ENCODE results near the gene SCYGR1.
"Not testable (repeated sequence)": the region's sequence is repeated elsewhere in the genome, so short reads cannot be mapped to it uniquely, and the experiment has no call there.

The SCYGR1 gene

GRCh38 chr2:227402321-227402720 lies 14.6 kb upstream of the SCYGR1 start:
- no peak for DNase-seq

- DNase-seq = no peak
Observed at GRCh38 chr2:227401550-227401949, 13.8 kb upstream of the SCYGR1 start.

- no peak for DNase-seq
Observed at GRCh38 chr2:227398684-227399670, 11.2 kb upstream of the SCYGR1 start.

- no peak for DNase-seq
Observed at GRCh38 chr2:227397562-227397961, 9.8 kb upstream of the SCYGR1 start.

GRCh38 chr2:227395556-227395955 lies 7.8 kb upstream of the SCYGR1 start:
- DNase-seq = no peak

GRCh38 chr2:227394401-227394800 lies 6.7 kb upstream of the SCYGR1 start:
- DNase-seq = no peak

GRCh38 chr2:227390468-227391256 lies 2.9 kb upstream of the SCYGR1 start:
- DNase-seq = no peak

GRCh38 chr2:227389661-227390060 lies 1.9 kb upstream of the SCYGR1 start:
- no peak for DNase-seq

- DNase-seq = no peak
Observed at GRCh38 chr2:227389231-227389630, 1.5 kb upstream of the SCYGR1 start.

GRCh38 chr2:227388537-227389011 lies 825 bp upstream of the SCYGR1 start:
- DNase-seq = no peak

- DNase-seq = no peak
Observed at GRCh38 chr2:227386630-227387029, 1.1 kb downstream of the SCYGR1 start.

GRCh38 chr2:227383686-227384085 lies 4.1 kb downstream of the SCYGR1 start:
- no peak for DNase-seq

GRCh38 chr2:227382241-227382835 lies 5.4 kb downstream of the SCYGR1 start:
- DNase-seq = not testable (repeated sequence)

GRCh38 chr2:227379095-227379494 lies 8.7 kb downstream of the SCYGR1 start, which contains the start of gene TM4SF20:
TM4SF20 (minus strand) TSS chr2:227379306; CDS start chr2:227379268, 38 bp downstream.
- no peak for DNase-seq

- DNase-seq = no peak
Observed at GRCh38 chr2:227378371-227378782, 9.4 kb downstream of the SCYGR1 start.

- DNase-seq = no peak
Observed at GRCh38 chr2:227377467-227378351, 10.0 kb downstream of the SCYGR1 start.

GRCh38 chr2:227376656-227377396 lies 10.9 kb downstream of the SCYGR1 start:
- no peak for DNase-seq

- DNase-seq = peak in 1 of 2 donors; percentile 13
Observed at GRCh38 chr2:227374158-227374557, 13.6 kb downstream of the SCYGR1 start.

- DNase-seq = no peak
Observed at GRCh38 chr2:227373389-227373788, 14.4 kb downstream of the SCYGR1 start.

GRCh38 chr2:227370791-227371312 lies 16.9 kb downstream of the SCYGR1 start:
- peak; percentile 7 to 74 for DNase-seq

- no peak for DNase-seq
Observed at GRCh38 chr2:227370092-227370491, 17.7 kb downstream of the SCYGR1 start.

Data from CD4-positive, alpha-beta T cell treated with Interleukin-1 beta for 1 hour (primary cell).